ENCODE measurements around the gene PARVB.
"Not testable (repeated sequence)": the region's sequence is repeated elsewhere in the genome, so short reads cannot be mapped to it uniquely, and the experiment has no call there.

The PARVB gene

GRCh38 chr22:44002997-44003396, 21.1 kb upstream of the PARVB start:
- Histone ChIP-seq H3K36me3 (ENCODE audit: insufficient read depth, low read length) (peaks cover 25% of the 10 kb centered on the region), H3K27me3 (ENCODE audit: insufficient read depth, low read length) (no peaks in the 10 kb centered on the region), H3K9me3 (ENCODE audit: low read length) (peaks cover 6% of the 10 kb centered on the region), H3K4me1 (ENCODE audit: insufficient read depth, low read length) (no peaks in the 10 kb centered on the region), H3K4me3 (ENCODE audit: low read length) (no peak overlapping the region), H2AFZ (ENCODE audit: low read depth, low read length) (no peak overlapping the region)

DNA sequence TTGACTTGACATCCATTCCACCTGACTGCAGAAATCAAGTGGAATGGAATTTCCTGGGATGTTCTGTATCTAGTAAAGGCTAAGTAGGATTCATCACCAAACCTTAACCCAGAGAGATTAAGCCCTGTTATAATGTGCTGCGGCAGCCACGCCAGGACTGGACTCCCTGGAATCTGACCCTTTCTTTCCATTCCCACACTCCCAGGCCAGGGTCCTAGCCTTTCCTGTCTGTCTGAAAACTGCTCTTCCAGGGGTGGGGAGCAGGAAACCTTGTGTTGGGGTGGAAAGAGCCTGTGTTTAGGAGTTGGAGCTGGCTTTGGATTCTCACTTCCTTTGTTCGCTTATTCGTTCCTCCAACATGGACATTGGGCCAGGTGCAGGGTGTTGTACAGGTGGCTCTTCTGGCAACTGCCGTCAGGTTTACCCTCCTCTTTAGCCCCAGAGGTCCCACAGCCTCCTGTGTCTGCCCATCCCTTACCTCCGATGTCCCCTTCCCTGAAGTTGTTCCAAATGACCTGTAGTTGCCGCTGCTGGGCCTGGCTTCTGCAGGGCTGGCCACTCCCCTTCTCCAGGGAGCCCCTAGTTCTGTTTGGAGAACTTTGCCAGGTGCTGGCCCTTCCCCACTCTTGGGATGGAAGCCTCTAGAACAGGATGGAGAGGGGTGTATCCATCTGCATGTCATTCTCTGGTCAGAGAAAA, 20.5 kb upstream of the PARVB start:
- H3K27me3 ChIP-seq (ENCODE audit: insufficient read depth, low read length), result no peaks in the 10 kb centered on the region
- no peaks in the 10 kb centered on the region for H3K4me1 ChIP-seq (ENCODE audit: insufficient read depth, low read length)
- H3K9me3 ChIP-seq (ENCODE audit: low read length), result peaks cover 6% of the 10 kb centered on the region
- H2AFZ ChIP-seq (ENCODE audit: low read depth, low read length), result no peak overlapping the region
- H3K36me3 ChIP-seq (ENCODE audit: insufficient read depth, low read length), result peaks cover 21% of the 10 kb centered on the region
- no peak overlapping the region for H3K4me3 ChIP-seq (ENCODE audit: low read length)

DNA sequence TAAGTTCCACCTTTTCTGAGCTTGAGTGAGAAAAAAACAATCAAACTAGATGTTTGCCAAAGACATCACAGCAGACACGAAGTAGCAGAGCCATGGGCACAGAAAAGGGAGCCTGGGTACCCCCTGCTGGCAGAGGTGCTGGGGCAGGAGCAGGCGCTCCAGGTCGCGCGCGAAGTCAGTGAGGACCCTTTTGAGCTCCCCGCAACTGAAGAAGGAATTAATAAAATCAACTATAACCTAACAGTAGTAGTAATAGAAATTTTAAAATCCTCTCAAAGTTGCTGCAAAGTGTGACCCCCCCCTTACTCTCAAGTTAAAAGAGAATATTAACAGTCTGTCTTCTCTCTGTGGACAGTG, 20.0 kb upstream of the PARVB start:
- H3K27me3 ChIP-seq (ENCODE audit: insufficient read depth, low read length), result no peaks in the 10 kb centered on the region
- H3K4me1 ChIP-seq (ENCODE audit: insufficient read depth, low read length), result no peaks in the 10 kb centered on the region
- H3K36me3 ChIP-seq (ENCODE audit: insufficient read depth, low read length), result peaks cover 16% of the 10 kb centered on the region
- no peak overlapping the region for H2AFZ ChIP-seq (ENCODE audit: low read depth, low read length)
- peaks cover 6% of the 10 kb centered on the region for H3K9me3 ChIP-seq (ENCODE audit: low read length)
- no peak overlapping the region for H3K4me3 ChIP-seq (ENCODE audit: low read length)

- H3K36me3 ChIP-seq (ENCODE audit: insufficient read depth, low read length), result peaks cover 6% of the 10 kb centered on the region
- no peak overlapping the region for H2AFZ ChIP-seq (ENCODE audit: low read depth, low read length)
- H3K9me3 ChIP-seq (ENCODE audit: low read length), result peaks cover 6% of the 10 kb centered on the region
- no peak overlapping the region for H3K4me3 ChIP-seq (ENCODE audit: low read length)
- no peaks in the 10 kb centered on the region for H3K27me3 ChIP-seq (ENCODE audit: insufficient read depth, low read length)
- H3K4me1 ChIP-seq (ENCODE audit: insufficient read depth, low read length), result no peaks in the 10 kb centered on the region
These were observed 18.6 kb upstream of the PARVB start for GRCh38 chr22:44005524-44005923.

GRCh38 chr22:44012162-44012561, 11.9 kb upstream of the PARVB start:
- peaks cover 9% of the 10 kb centered on the region for H3K4me1 ChIP-seq (ENCODE audit: insufficient read depth, low read length)
- no peaks in the 10 kb centered on the region for H3K9me3 ChIP-seq (ENCODE audit: low read length)

DNA sequence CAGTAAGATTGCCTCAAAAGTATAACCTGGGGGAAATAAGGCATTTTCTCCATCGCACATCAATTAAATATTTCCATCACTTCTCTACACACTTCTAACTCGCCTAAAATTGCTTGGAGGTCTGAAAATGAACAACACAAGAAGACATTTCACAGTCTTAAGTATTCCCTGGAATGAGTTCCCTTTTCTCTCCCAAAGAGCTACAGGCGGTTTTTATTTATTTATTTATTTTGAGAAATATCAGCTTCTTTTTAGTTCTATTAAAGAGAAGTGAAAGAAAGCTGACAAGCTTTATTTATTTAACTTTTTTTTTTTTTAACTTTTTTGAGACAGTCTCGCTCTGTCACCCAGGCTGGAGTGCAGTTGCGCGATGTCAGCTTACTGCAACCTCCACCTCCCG, 11.5 kb upstream of the PARVB start:
- Histone ChIP-seq H3K4me1 (ENCODE audit: insufficient read depth, low read length) (peaks cover 9% of the 10 kb centered on the region), H2AFZ (ENCODE audit: low read depth, low read length) (no peak overlapping the region), H3K27me3 (ENCODE audit: insufficient read depth, low read length) (no peaks in the 10 kb centered on the region), H3K9me3 (ENCODE audit: low read length) (no peaks in the 10 kb centered on the region), H3K4me3 (ENCODE audit: low read length) (no peak overlapping the region), H3K36me3 (ENCODE audit: insufficient read depth, low read length) (no peaks in the 10 kb centered on the region)

More at GRCh38 chr22:44012162-44012561, 11.9 kb upstream of the PARVB start:
- no peaks in the 10 kb centered on the region for H3K27me3 ChIP-seq (ENCODE audit: insufficient read depth, low read length)
- no peaks in the 10 kb centered on the region for H3K36me3 ChIP-seq (ENCODE audit: insufficient read depth, low read length)
- no peak overlapping the region for H3K4me3 ChIP-seq (ENCODE audit: low read length)
- H2AFZ ChIP-seq (ENCODE audit: low read depth, low read length), result no peak overlapping the region

DNA sequence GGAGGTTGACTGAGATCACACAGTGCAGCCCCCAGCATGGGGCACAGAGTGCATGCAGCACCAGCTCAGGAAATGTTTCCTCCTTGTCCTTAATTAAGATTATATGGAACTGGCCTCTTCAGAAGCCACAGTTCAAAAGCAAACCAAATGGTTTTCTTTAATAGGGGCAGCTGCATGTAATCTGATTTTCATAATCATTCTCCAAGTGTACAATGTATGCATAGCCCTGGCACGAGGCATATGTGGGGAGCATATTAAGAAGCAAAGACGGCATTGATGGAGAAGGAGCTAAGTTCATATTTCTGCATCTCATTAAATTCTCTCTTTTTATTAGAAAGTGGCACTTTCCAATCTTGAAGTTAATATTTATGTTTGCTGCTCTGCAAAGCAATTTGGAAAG, 9.9 kb upstream of the PARVB start:
- Histone ChIP-seq H3K9me3 (ENCODE audit: low read length) (no peaks in the 10 kb centered on the region), H3K4me1 (ENCODE audit: insufficient read depth, low read length) (peaks cover 9% of the 10 kb centered on the region), H3K27me3 (ENCODE audit: insufficient read depth, low read length) (no peaks in the 10 kb centered on the region), H3K4me3 (ENCODE audit: low read length) (no peak overlapping the region), H2AFZ (ENCODE audit: low read depth, low read length) (no peak overlapping the region), H3K36me3 (ENCODE audit: insufficient read depth, low read length) (no peaks in the 10 kb centered on the region)

DNA sequence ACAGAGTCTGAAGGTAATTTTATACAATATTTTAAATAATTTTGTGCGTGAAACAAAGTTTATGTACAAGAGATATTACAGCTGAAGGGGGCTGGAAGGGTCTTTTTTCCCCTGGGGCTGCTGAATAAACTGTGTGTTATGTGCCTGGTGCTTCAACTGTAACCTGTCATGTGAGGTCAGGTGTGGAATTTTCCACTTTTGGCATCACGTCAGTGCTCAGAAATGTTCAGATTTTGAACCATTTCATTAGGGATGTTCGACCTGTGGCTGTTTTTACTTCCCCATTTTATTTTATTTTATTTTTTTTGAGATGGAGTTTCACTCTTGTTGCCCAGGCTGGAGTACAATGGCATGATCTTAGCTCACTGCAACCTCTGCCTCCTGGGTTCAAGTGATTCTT, 7.5 kb upstream of the PARVB start:
- not testable (repeated sequence) for H3K36me3 ChIP-seq (ENCODE audit: insufficient read depth, low read length); H3K9me3 ChIP-seq (ENCODE audit: low read length); H3K4me1 ChIP-seq (ENCODE audit: insufficient read depth, low read length); H3K4me3 ChIP-seq (ENCODE audit: low read length); H2AFZ ChIP-seq (ENCODE audit: low read depth, low read length); H3K27me3 ChIP-seq (ENCODE audit: insufficient read depth, low read length)

DNA sequence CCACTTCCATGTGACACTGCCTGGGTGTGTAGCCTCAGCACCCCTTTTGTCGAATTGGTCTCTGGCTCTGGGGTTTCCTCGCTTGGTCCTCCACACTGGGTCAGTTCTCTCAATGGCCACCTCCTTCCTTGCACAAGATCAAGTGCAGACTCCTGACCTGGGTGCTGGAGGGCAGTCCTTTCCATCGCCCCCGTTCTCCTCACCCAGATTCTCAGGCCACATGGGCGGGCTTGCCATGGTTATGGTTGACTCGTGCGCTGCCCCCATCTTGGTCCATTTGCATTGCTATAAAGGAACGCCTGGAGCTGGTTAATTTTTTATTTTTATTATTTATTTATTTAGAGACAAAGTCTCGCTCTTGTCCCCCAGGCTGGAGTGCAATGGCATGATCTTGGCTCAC, 5.5 kb upstream of the PARVB start:
- H3K9me3 ChIP-seq (ENCODE audit: low read length), result no peaks in the 10 kb centered on the region
- H3K4me3 ChIP-seq (ENCODE audit: low read length), result no peak overlapping the region
- H3K27me3 ChIP-seq (ENCODE audit: insufficient read depth, low read length), result no peaks in the 10 kb centered on the region
- no peaks in the 10 kb centered on the region for H3K36me3 ChIP-seq (ENCODE audit: insufficient read depth, low read length)
- H3K4me1 ChIP-seq (ENCODE audit: insufficient read depth, low read length), result peaks cover 9% of the 10 kb centered on the region
- H2AFZ ChIP-seq (ENCODE audit: low read depth, low read length), result no peak overlapping the region

DNA sequence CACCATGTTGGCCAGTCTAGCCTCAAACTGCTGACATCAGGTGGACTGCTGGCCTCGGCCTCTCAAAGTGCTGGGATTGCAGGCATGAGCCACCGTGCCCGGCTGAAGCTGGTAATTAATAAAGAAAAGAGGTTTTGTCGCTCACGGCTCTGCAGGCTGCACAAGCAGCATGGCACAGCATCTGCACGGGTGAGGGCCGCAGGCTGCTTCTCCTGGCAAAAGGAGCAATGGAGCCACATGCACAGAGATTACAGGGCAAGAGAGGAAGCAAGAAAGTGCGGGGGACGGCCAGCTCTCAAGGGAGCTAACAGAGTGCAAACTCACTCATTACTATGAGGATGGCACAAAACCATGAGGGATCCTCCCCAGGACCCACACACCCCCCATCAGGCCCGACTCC, 4.7 kb upstream of the PARVB start:
- no peaks in the 10 kb centered on the region for H3K9me3 ChIP-seq (ENCODE audit: low read length)
- peaks cover 3% of the 10 kb centered on the region for H3K4me1 ChIP-seq (ENCODE audit: insufficient read depth, low read length)
- no peaks in the 10 kb centered on the region for H3K36me3 ChIP-seq (ENCODE audit: insufficient read depth, low read length)
- H3K4me3 ChIP-seq (ENCODE audit: low read length), result no peak overlapping the region
- H2AFZ ChIP-seq (ENCODE audit: low read depth, low read length), result no peak overlapping the region
- H3K27me3 ChIP-seq (ENCODE audit: insufficient read depth, low read length), result no peaks in the 10 kb centered on the region

DNA sequence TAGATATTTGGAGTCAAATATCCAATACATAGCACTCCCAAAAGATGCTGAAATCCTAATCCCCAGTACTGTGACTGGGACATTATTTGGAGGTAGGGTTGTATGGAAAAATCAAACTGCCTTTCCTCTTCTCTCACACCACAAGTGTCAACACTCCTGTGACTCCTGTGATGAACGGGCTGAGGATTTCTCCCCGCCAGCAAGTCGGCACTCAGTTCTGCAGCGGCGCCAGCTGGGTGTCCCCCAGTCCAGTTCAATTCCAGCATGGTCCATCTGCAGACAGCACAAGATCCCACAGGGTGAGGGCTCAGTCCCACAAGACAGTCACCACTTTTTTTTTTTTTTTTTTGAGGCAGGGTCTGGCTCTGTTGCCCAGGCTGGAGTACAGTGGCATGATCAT, 4.3 kb upstream of the PARVB start:
- H3K4me1 ChIP-seq (ENCODE audit: insufficient read depth, low read length), result no peaks in the 10 kb centered on the region
- no peaks in the 10 kb centered on the region for H3K9me3 ChIP-seq (ENCODE audit: low read length)
- no peak overlapping the region for H3K4me3 ChIP-seq (ENCODE audit: low read length)
- H2AFZ ChIP-seq (ENCODE audit: low read depth, low read length), result no peak overlapping the region
- H3K36me3 ChIP-seq (ENCODE audit: insufficient read depth, low read length), result no peaks in the 10 kb centered on the region
- H3K27me3 ChIP-seq (ENCODE audit: insufficient read depth, low read length), result no peaks in the 10 kb centered on the region

- H3K27me3 ChIP-seq (ENCODE audit: insufficient read depth, low read length), result no peaks in the 10 kb centered on the region
- H3K36me3 ChIP-seq (ENCODE audit: insufficient read depth, low read length), result no peaks in the 10 kb centered on the region
- no peaks in the 10 kb centered on the region for H3K4me1 ChIP-seq (ENCODE audit: insufficient read depth, low read length)
These were observed 3.1 kb upstream of the PARVB start for GRCh38 chr22:44020981-44021380.

GRCh38 chr22:44023404-44024287, 456 bp upstream of the PARVB start:
- Histone ChIP-seq H3K9me3 (ENCODE audit: low read length) (no peaks in the 10 kb centered on the region), H3K36me3 (ENCODE audit: insufficient read depth, low read length) (no peaks in the 10 kb centered on the region), H3K4me3 (ENCODE audit: low read length) (no peak overlapping the region), H3K4me1 (ENCODE audit: insufficient read depth, low read length) (no peaks in the 10 kb centered on the region), H3K27me3 (ENCODE audit: insufficient read depth, low read length) (no peaks in the 10 kb centered on the region), H2AFZ (ENCODE audit: low read depth, low read length) (no peak overlapping the region)

More at GRCh38 chr22:44020981-44021380, 3.1 kb upstream of the PARVB start:
- H3K4me3 ChIP-seq (ENCODE audit: low read length), result no peak overlapping the region
- H2AFZ ChIP-seq (ENCODE audit: low read depth, low read length), result no peak overlapping the region
- H3K9me3 ChIP-seq (ENCODE audit: low read length), result no peaks in the 10 kb centered on the region

All from neuron (in vitro differentiated cells).